Measurements from ENCODE around the gene SFT2D2. TPM values are rescaled to one million over a fixed set of nuclear protein-coding genes. Genes with fewer than 3 reads are reported as not detected.

SFT2D2 gene
- total RNA-seq, 1 experiment from 2014 or later: 32.1 TPM

GRCh38 chr1:168235937-168236336, 10.1 kb downstream of the SFT2D2 start:
- H3K9me3 ChIP-seq (ENCODE audit: control insufficient read depth, low read depth, low read length): no peaks in the 10 kb centered on the region
- peaks cover 8 to 56% (median 43%) of the 10 kb centered on the region in 3 experiments for H3K36me3 Mint-ChIP-seq (ENCODE audit: insufficient read depth in 1 of 3, low read depth in 3 of 3)
- H3K18ac ChIP-seq (ENCODE audit: insufficient read length, low read depth, low read length): no peak overlapping the region

More at GRCh38 chr1:168235937-168236336, 10.1 kb downstream of the SFT2D2 start:
- Histone ChIP-seq H3K4me2 (ENCODE audit: insufficient read depth, insufficient read length, low read length) (no peak overlapping the region), H2AK5ac (ENCODE audit: insufficient read length, low read length) (no peak overlapping the region), H3K4me1 (ENCODE audit: insufficient read depth, low read length) (no peaks in the 10 kb centered on the region), H3K4ac (ENCODE audit: low read depth, low read length) (no peak overlapping the region), H4K8ac (replicated peaks; ENCODE audit: insufficient read length, low read depth, low read length) (no peak overlapping the region), H3K23me2 (ENCODE audit: insufficient read length, low read depth, low read length, poor library complexity, severe bottlenecking) (no peaks in the 10 kb centered on the region), H3K79me2 (ENCODE audit: insufficient read depth, low read length) (no peaks in the 10 kb centered on the region), H4K91ac (ENCODE audit: insufficient read length, low read depth, low read length) (no peak overlapping the region), H2BK5ac (ENCODE audit: insufficient read length, low read length) (no peak overlapping the region), H3K23ac (ENCODE audit: insufficient read length, low read depth, low read length) (no peak overlapping the region), H2AFZ (ENCODE audit: low read length) (no peak overlapping the region), H3K27ac (ENCODE audit: insufficient read length, low read depth, low read length) (no peak overlapping the region), H3K56ac (ENCODE audit: insufficient read length, low read depth, low read length) (no peak overlapping the region), H2BK20ac (ENCODE audit: low read depth, low read length, poor library complexity, severe bottlenecking) (no peak overlapping the region), H3K9ac (ENCODE audit: extremely low read depth, insufficient read length, low read length) (no peak overlapping the region), H4K5ac (ENCODE audit: insufficient read length, low read depth, low read length) (no peak overlapping the region), H3K79me1 (ENCODE audit: insufficient read depth, low read depth, low read length, poor library complexity, severe bottlenecking) (no peaks in the 10 kb centered on the region), H3K14ac (ENCODE audit: insufficient read depth, low read length) (no peak overlapping the region), H2BK15ac (ENCODE audit: low read depth, low read length) (no peak overlapping the region), H3T11ph (ENCODE audit: low read length) (no peak overlapping the region), H2BK120ac (ENCODE audit: low read depth, low read length, poor library complexity, severe bottlenecking) (no peak overlapping the region), H4K20me1 (ENCODE audit: control insufficient read depth, insufficient read depth, insufficient read length) (no peaks in the 10 kb centered on the region), H3K27me3 (ENCODE audit: insufficient read depth, low read length) (no peaks in the 10 kb centered on the region), H2BK12ac (ENCODE audit: insufficient read length, low read depth, low read length) (no peak overlapping the region)
- Mint-ChIP-seq H3K4me3 (no peak overlapping the region), H3K4me1 (no peaks in the 10 kb centered on the region), H3K27me3 (ENCODE audit: low read depth) (no peaks in the 10 kb centered on the region), H3K27ac (no peak overlapping the region), H3K9me3 (no peaks in the 10 kb centered on the region)
- WGBS (ENCODE audit: extremely low coverage, insufficient read length, low lambda C conversion rate): no CpG with 5 or more reads among the region's 3 CpGs
- no peak for TF ChIP-seq CTCF (conservative IDR thresholded peaks at IDR 0.05)
- no peak for DNase-seq

Measured in H9 (cell line).